ENCODE data around the gene RPS6KC1. TPM values are rescaled to one million over a fixed set of nuclear protein-coding genes. Genes with fewer than 3 reads are reported as not detected.

Gene RPS6KC1
- total RNA-seq, 1 donor from 2014 or later: 32.6 TPM

GRCh38 chr1:213055767-213056166 lies 4.7 kb downstream of the RPS6KC1 start:
- H3K4me3 Mint-ChIP-seq: no peak overlapping the region
- H3K9me3 Mint-ChIP-seq: peaks cover 7% of the 10 kb centered on the region
- no peak for TF ChIP-seq EZH2 (IDR thresholded peaks at IDR 0.05)
- no peak for TF ChIP-seq EZH2phosphoT487 (IDR thresholded peaks at IDR 0.05)
- no peak for TF ChIP-seq CTCF (IDR thresholded peaks at IDR 0.05)
- Histone ChIP-seq H3K36me3 (no peaks in the 10 kb centered on the region), H3K9ac (no peak overlapping the region), H3K27me3 (no peaks in the 10 kb centered on the region), H3K9me3 (ENCODE audit: low read depth) (peaks cover 6% of the 10 kb centered on the region), H2AFZ (replicated peaks) (no peak overlapping the region), H3K4me2 (no peak overlapping the region), H4K20me1 (ENCODE audit: low read depth) (no peaks in the 10 kb centered on the region), H3K4me1 (peaks cover 4% of the 10 kb centered on the region), H3K27ac (no peak overlapping the region), H3K4me3 (no peak overlapping the region), H3F3A (ENCODE audit: low read depth) (no peaks in the 10 kb centered on the region), H3K79me2 (ENCODE audit: low read depth) (peaks cover 60% of the 10 kb centered on the region)
- H3K36me3 Mint-ChIP-seq: peaks cover 3% of the 10 kb centered on the region
- H3K4me1 Mint-ChIP-seq: peaks cover 13% of the 10 kb centered on the region
- H3K27ac Mint-ChIP-seq: no peak overlapping the region
- no peaks in the 10 kb centered on the region for H3K27me3 Mint-ChIP-seq (ENCODE audit: insufficient read depth, low read depth)
- DNase-seq (ENCODE audit: low spot score): no peak

GRCh38 chr1:213057264-213058059 lies 6.4 kb downstream of the RPS6KC1 start:
- Histone ChIP-seq H3K4me3 (no peak overlapping the region), H2AFZ (replicated peaks) (no peak overlapping the region), H4K20me1 (ENCODE audit: low read depth) (no peaks in the 10 kb centered on the region), H3K9me3 (ENCODE audit: low read depth) (peaks cover 6% of the 10 kb centered on the region), H3F3A (ENCODE audit: low read depth) (no peaks in the 10 kb centered on the region), H3K4me1 (no peaks in the 10 kb centered on the region), H3K36me3 (no peaks in the 10 kb centered on the region), H3K27me3 (no peaks in the 10 kb centered on the region), H3K9ac (no peak overlapping the region), H3K79me2 (ENCODE audit: low read depth) (peaks cover 63% of the 10 kb centered on the region), H3K4me2 (no peak overlapping the region), H3K27ac (no peak overlapping the region)
- Mint-ChIP-seq H3K4me3 (no peak overlapping the region), H3K9me3 (peaks cover 8% of the 10 kb centered on the region), H3K4me1 (peaks cover 6% of the 10 kb centered on the region), H3K27me3 (ENCODE audit: insufficient read depth, low read depth) (no peaks in the 10 kb centered on the region), H3K36me3 (peaks cover 6% of the 10 kb centered on the region), H3K27ac (no peak overlapping the region)
- TF ChIP-seq EZH2 (IDR thresholded peaks at IDR 0.05) (no peak), EZH2phosphoT487 (IDR thresholded peaks at IDR 0.05) (no peak), CTCF (IDR thresholded peaks at IDR 0.05) (no peak)
- DNase-seq (ENCODE audit: low spot score): no peak

- no peak overlapping the region for H3K27ac Mint-ChIP-seq
- H3K4me1 Mint-ChIP-seq: peaks cover 2% of the 10 kb centered on the region
- DNase-seq (ENCODE audit: low spot score): no peak
- H3K9me3 ChIP-seq (ENCODE audit: low read depth): peaks cover 6% of the 10 kb centered on the region
- TF ChIP-seq EZH2phosphoT487 (IDR thresholded peaks at IDR 0.05): no peak
- no peak for TF ChIP-seq EZH2 (IDR thresholded peaks at IDR 0.05)
- TF ChIP-seq CTCF (IDR thresholded peaks at IDR 0.05): no peak
- H3K4me2 ChIP-seq: no peak overlapping the region
- H3K27me3 ChIP-seq: no peaks in the 10 kb centered on the region
- H3K27ac ChIP-seq: no peak overlapping the region
- peaks cover 68% of the 10 kb centered on the region for H3K79me2 ChIP-seq (ENCODE audit: low read depth)
- no peaks in the 10 kb centered on the region for H3K36me3 ChIP-seq
- H3K4me3 ChIP-seq: no peak overlapping the region
- no peaks in the 10 kb centered on the region for H3K27me3 Mint-ChIP-seq (ENCODE audit: insufficient read depth, low read depth)
- H3K36me3 Mint-ChIP-seq: peaks cover 8% of the 10 kb centered on the region
- no peak overlapping the region for H3K4me3 Mint-ChIP-seq
- no peak overlapping the region for H2AFZ ChIP-seq (replicated peaks)
- H3K4me1 ChIP-seq: no peaks in the 10 kb centered on the region
- peaks cover 8% of the 10 kb centered on the region for H3K9me3 Mint-ChIP-seq
- no peaks in the 10 kb centered on the region for H3F3A ChIP-seq (ENCODE audit: low read depth)
- peaks cover 9% of the 10 kb centered on the region for H4K20me1 ChIP-seq (ENCODE audit: low read depth)
- no peak overlapping the region for H3K9ac ChIP-seq
Measured at GRCh38 chr1:213060836-213061235, 9.8 kb downstream of the RPS6KC1 start.
